ENCODE data around the gene PSME3IP1. TPM values are rescaled to one million over a fixed set of nuclear protein-coding genes. Genes with fewer than 3 reads are reported as not detected.
"Not testable (repeated sequence)": the region's sequence is repeated elsewhere in the genome, so short reads cannot be mapped to it uniquely, and the experiment has no call there.

Gene PSME3IP1
- total RNA-seq, 1 donor from 2014 or later = 102 TPM

GRCh38 chr16:57194512-57194911 lies 8.7 kb upstream of the PSME3IP1 start:
- Mint-ChIP-seq H3K27me3 (ENCODE audit: low read depth) (no peaks in the 10 kb centered on the region), H3K27ac (ENCODE audit: unreplicated experiment) (no peak overlapping the region), H3K4me3 (no peak overlapping the region), H3K4me1 (peaks cover 23% of the 10 kb centered on the region), H3K9me3 (peaks cover 3% of the 10 kb centered on the region), H3K36me3 (ENCODE audit: low read depth) (peaks cover 12% of the 10 kb centered on the region)
- no peak for TF ChIP-seq CTCF (conservative IDR thresholded peaks at IDR 0.05)
- no peak for DNase-seq (ENCODE audit: low read depth, low spot score)

GRCh38 chr16:57192720-57193486 lies 7.1 kb upstream of the PSME3IP1 start:
- no peak for DNase-seq (ENCODE audit: low read depth, low spot score)
- Mint-ChIP-seq H3K36me3 (ENCODE audit: low read depth) (no peaks in the 10 kb centered on the region), H3K4me3 (no peak overlapping the region), H3K4me1 (peaks cover 34% of the 10 kb centered on the region), H3K27ac (ENCODE audit: unreplicated experiment) (no peak overlapping the region), H3K9me3 (no peaks in the 10 kb centered on the region), H3K27me3 (ENCODE audit: low read depth) (no peaks in the 10 kb centered on the region)
- TF ChIP-seq CTCF (conservative IDR thresholded peaks at IDR 0.05) = no peak

GRCh38 chr16:57192146-57192545 lies 6.3 kb upstream of the PSME3IP1 start:
- no peak overlapping the region for H3K27ac Mint-ChIP-seq (ENCODE audit: unreplicated experiment)
- peaks cover 41% of the 10 kb centered on the region for H3K4me1 Mint-ChIP-seq
- TF ChIP-seq CTCF (conservative IDR thresholded peaks at IDR 0.05) = no peak
- H3K4me3 Mint-ChIP-seq = no peak overlapping the region
- H3K9me3 Mint-ChIP-seq = no peaks in the 10 kb centered on the region
- no peaks in the 10 kb centered on the region for H3K36me3 Mint-ChIP-seq (ENCODE audit: low read depth)
- H3K27me3 Mint-ChIP-seq (ENCODE audit: low read depth) = no peaks in the 10 kb centered on the region
- DNase-seq (ENCODE audit: low read depth, low spot score) = no peak

- H3K27me3 Mint-ChIP-seq (ENCODE audit: low read depth) = no peaks in the 10 kb centered on the region
- TF ChIP-seq CTCF (conservative IDR thresholded peaks at IDR 0.05) = no peak
- DNase-seq (ENCODE audit: low read depth, low spot score) = no peak
- H3K4me3 Mint-ChIP-seq = peak overlapping the region; percentile 36
- no peaks in the 10 kb centered on the region for H3K36me3 Mint-ChIP-seq (ENCODE audit: low read depth)
- H3K27ac Mint-ChIP-seq (ENCODE audit: unreplicated experiment) = no peak overlapping the region
- H3K4me1 Mint-ChIP-seq = peaks cover 36% of the 10 kb centered on the region
- no peaks in the 10 kb centered on the region for H3K9me3 Mint-ChIP-seq
These were observed 5.3 kb upstream of the PSME3IP1 start for GRCh38 chr16:57191056-57191571.

GRCh38 chr16:57190136-57190535 lies 4.3 kb upstream of the PSME3IP1 start:
- no peak for DNase-seq (ENCODE audit: low read depth, low spot score)
- H3K27ac Mint-ChIP-seq (ENCODE audit: unreplicated experiment) = no peak overlapping the region
- no peaks in the 10 kb centered on the region for H3K9me3 Mint-ChIP-seq
- peaks cover 41% of the 10 kb centered on the region for H3K4me1 Mint-ChIP-seq
- peaks cover 3% of the 10 kb centered on the region for H3K36me3 Mint-ChIP-seq (ENCODE audit: low read depth)
- H3K4me3 Mint-ChIP-seq = no peak overlapping the region
- TF ChIP-seq CTCF (conservative IDR thresholded peaks at IDR 0.05) = no peak
- H3K27me3 Mint-ChIP-seq (ENCODE audit: low read depth) = no peaks in the 10 kb centered on the region

- H3K36me3 Mint-ChIP-seq (ENCODE audit: low read depth); H3K27me3 Mint-ChIP-seq (ENCODE audit: low read depth); H3K27ac Mint-ChIP-seq (ENCODE audit: unreplicated experiment); DNase-seq (ENCODE audit: low read depth, low spot score); H3K9me3 Mint-ChIP-seq: not testable (repeated sequence)
- Mint-ChIP-seq H3K4me3 (peak overlapping the region; percentile 18), H3K4me1 (peaks cover 44% of the 10 kb centered on the region)
These were observed 3.7 kb upstream of the PSME3IP1 start for GRCh38 chr16:57189527-57189926.

All from neural crest cell (in vitro differentiated cells).